ENCODE results near the gene FH. TPM values are rescaled to one million over a fixed set of nuclear protein-coding genes. Genes with fewer than 3 reads are reported as not detected.
A peak's percentile ranks its signal among the peaks of the same experiment; 100 is the strongest.

Gene FH
- total RNA-seq, 4 donors from 2014 or later = 63.6 to 83.4 (median 69.1) TPM

GRCh38 chr1:241460098-241460873, 59.3 kb downstream of the FH start:
- no peak overlapping the region for H3K27ac ChIP-seq (replicated peaks in 1 of 4)
- intact Hi-C loops (cut with DNase I) = no loop called here
- TF ChIP-seq EP300 (IDR thresholded peaks at IDR 0.05) = no peak
- no peak for TF ChIP-seq POLR2A (IDR thresholded peaks at IDR 0.05; ENCODE audit: low read depth)
- TF ChIP-seq, protein P1, sequence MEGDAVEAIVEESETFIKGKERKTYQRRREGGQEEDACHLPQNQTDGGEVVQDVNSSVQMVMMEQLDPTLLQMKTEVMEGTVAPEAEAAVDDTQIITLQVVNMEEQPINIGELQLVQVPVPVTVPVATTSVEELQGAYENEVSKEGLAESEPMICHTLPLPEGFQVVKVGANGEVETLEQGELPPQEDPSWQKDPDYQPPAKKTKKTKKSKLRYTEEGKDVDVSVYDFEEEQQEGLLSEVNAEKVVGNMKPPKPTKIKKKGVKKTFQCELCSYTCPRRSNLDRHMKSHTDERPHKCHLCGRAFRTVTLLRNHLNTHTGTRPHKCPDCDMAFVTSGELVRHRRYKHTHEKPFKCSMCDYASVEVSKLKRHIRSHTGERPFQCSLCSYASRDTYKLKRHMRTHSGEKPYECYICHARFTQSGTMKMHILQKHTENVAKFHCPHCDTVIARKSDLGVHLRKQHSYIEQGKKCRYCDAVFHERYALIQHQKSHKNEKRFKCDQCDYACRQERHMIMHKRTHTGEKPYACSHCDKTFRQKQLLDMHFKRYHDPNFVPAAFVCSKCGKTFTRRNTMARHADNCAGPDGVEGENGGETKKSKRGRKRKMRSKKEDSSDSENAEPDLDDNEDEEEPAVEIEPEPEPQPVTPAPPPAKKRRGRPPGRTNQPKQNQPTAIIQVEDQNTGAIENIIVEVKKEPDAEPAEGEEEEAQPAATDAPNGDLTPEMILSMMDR (IDR thresholded peaks at IDR 0.05) = no peak
- TF ChIP-seq POLR2AphosphoS5 (IDR thresholded peaks at IDR 0.05) = no peak
- no peaks in the 10 kb centered on the region for H3K4me1 ChIP-seq
- no peaks in the 10 kb centered on the region for H3K27me3 ChIP-seq
- no peak overlapping the region for H3K4me3 ChIP-seq
- no peaks in the 10 kb centered on the region for H3K36me3 ChIP-seq
- WGBS = 73% methylated on average over 6 of the region's 6 CpGs
- no peak for DNase-seq (ENCODE audit: extremely low spot score)
- no peaks in the 10 kb centered on the region for H3K9me3 ChIP-seq

- no peak overlapping the region for H3K27ac ChIP-seq (replicated peaks in 1 of 4)
These were observed 60.3 kb downstream of the FH start for GRCh38 chr1:241459186-241459802.

GRCh38 chr1:241457421-241457820, 62.1 kb downstream of the FH start:
- Histone ChIP-seq H3K4me1 (no peaks in the 10 kb centered on the region), H3K9me3 (no peaks in the 10 kb centered on the region), H3K27me3 (no peaks in the 10 kb centered on the region), H3K27ac (replicated peaks in 1 of 4) (no peak overlapping the region), H3K4me3 (no peak overlapping the region), H3K36me3 (no peaks in the 10 kb centered on the region)
- intact Hi-C loops (cut with DNase I) = no loop called here
- peak; percentile 21 for DNase-seq (ENCODE audit: extremely low spot score)
- TF ChIP-seq POLR2AphosphoS5 (IDR thresholded peaks at IDR 0.05) (no peak), POLR2A (IDR thresholded peaks at IDR 0.05; ENCODE audit: low read depth) (no peak), EP300 (IDR thresholded peaks at IDR 0.05) (no peak)
- TF ChIP-seq, protein P1 (IDR thresholded peaks at IDR 0.05) = no peak

More at GRCh38 chr1:241459186-241459802, 60.3 kb downstream of the FH start:
- 49% methylated on average over 2 of the region's 2 CpGs for WGBS
- H3K4me1 ChIP-seq = no peaks in the 10 kb centered on the region
- H3K27me3 ChIP-seq = no peaks in the 10 kb centered on the region
- H3K36me3 ChIP-seq = no peaks in the 10 kb centered on the region
- TF ChIP-seq, protein P1 (IDR thresholded peaks at IDR 0.05) = no peak
- TF ChIP-seq EP300 (IDR thresholded peaks at IDR 0.05) = no peak
- no peak for TF ChIP-seq POLR2AphosphoS5 (IDR thresholded peaks at IDR 0.05)
- no peak for TF ChIP-seq POLR2A (IDR thresholded peaks at IDR 0.05; ENCODE audit: low read depth)
- intact Hi-C loops (cut with DNase I) = no loop called here
- no peak overlapping the region for H3K4me3 ChIP-seq
- H3K9me3 ChIP-seq = no peaks in the 10 kb centered on the region
- DNase-seq (ENCODE audit: extremely low spot score) = peak; percentile 37

GRCh38 chr1:241456743-241457142, 62.8 kb downstream of the FH start:
- TF ChIP-seq EP300 (IDR thresholded peaks at IDR 0.05) (no peak), POLR2AphosphoS5 (IDR thresholded peaks at IDR 0.05) (no peak), POLR2A (IDR thresholded peaks at IDR 0.05; ENCODE audit: low read depth) (no peak)
- TF ChIP-seq, protein P1 (IDR thresholded peaks at IDR 0.05) = no peak
- Histone ChIP-seq H3K36me3 (no peaks in the 10 kb centered on the region), H3K4me1 (no peaks in the 10 kb centered on the region), H3K4me3 (no peak overlapping the region), H3K9me3 (no peaks in the 10 kb centered on the region), H3K27ac (replicated peaks in 1 of 4) (no peak overlapping the region), H3K27me3 (no peaks in the 10 kb centered on the region)
- intact Hi-C loops (cut with DNase I) = no loop called here
- WGBS = 95% methylated on average over 1 of the region's 1 CpG
- no peak for DNase-seq (ENCODE audit: extremely low spot score)

Measured in esophagus muscularis mucosa (tissue), 4 donors.